HG02642 (cell line): Measurements from ENCODE around the gene ADCY6.

ENCODE experiments used
- ATAC-seq: cut with Tn5 transposase; IDR thresholded peaks from one replicate; pipeline ENCODE4 v1.9.1; 2021; ENCODE audit warnings: mild to moderate bottlenecking; ENCODE audit not compliant: unreplicated experiment, poor library complexity

Gene ADCY6

GRCh38 chr12:48816143-48816854, 27.4 kb upstream of the ADCY6 start:
- ATAC-seq: no peak

- peak; percentile 34 for ATAC-seq
These were observed 26.5 kb upstream of the ADCY6 start for GRCh38 chr12:48815126-48816110.

GRCh38 chr12:48814262-48815125, 25.6 kb upstream of the ADCY6 start:
- ATAC-seq: peak; percentile 73

GRCh38 chr12:48813465-48814261, 24.8 kb upstream of the ADCY6 start:
- ATAC-seq: no peak

- no peak for ATAC-seq
These were observed 23.5 kb upstream of the ADCY6 start for GRCh38 chr12:48812389-48812788.

GRCh38 chr12:48811437-48812090, 22.7 kb upstream of the ADCY6 start:
- no peak for ATAC-seq

GRCh38 chr12:48810903-48811431, 22.1 kb upstream of the ADCY6 start:
- no peak for ATAC-seq

GRCh38 chr12:48807981-48808380, 19.1 kb upstream of the ADCY6 start:
- no peak for ATAC-seq

GRCh38 chr12:48803675-48804074, 14.8 kb upstream of the ADCY6 start:
- no peak for ATAC-seq

- ATAC-seq: no peak
These were observed 12.1 kb upstream of the ADCY6 start for GRCh38 chr12:48800971-48801370.

GRCh38 chr12:48800457-48800856, 11.6 kb upstream of the ADCY6 start:
- no peak for ATAC-seq

- no peak for ATAC-seq
These were observed 8.1 kb upstream of the ADCY6 start for GRCh38 chr12:48796976-48797375.

GRCh38 chr12:48795550-48796455, 6.9 kb upstream of the ADCY6 start:
- no peak for ATAC-seq

- ATAC-seq: no peak
These were observed 6.0 kb upstream of the ADCY6 start for GRCh38 chr12:48794870-48795269.

GRCh38 chr12:48793696-48794095, 4.8 kb upstream of the ADCY6 start:
- ATAC-seq: no peak

- no peak for ATAC-seq
These were observed 1.0 kb upstream of the ADCY6 start for GRCh38 chr12:48789858-48790326.

- ATAC-seq: no peak
These were observed 400 bp downstream of the ADCY6 start for GRCh38 chr12:48788524-48788853.
